ENCODE results near the gene HCN3.
"Not testable (repeated sequence)": the region's sequence is repeated elsewhere in the genome, so short reads cannot be mapped to it uniquely, and the experiment has no call there.

The HCN3 gene

DNA sequence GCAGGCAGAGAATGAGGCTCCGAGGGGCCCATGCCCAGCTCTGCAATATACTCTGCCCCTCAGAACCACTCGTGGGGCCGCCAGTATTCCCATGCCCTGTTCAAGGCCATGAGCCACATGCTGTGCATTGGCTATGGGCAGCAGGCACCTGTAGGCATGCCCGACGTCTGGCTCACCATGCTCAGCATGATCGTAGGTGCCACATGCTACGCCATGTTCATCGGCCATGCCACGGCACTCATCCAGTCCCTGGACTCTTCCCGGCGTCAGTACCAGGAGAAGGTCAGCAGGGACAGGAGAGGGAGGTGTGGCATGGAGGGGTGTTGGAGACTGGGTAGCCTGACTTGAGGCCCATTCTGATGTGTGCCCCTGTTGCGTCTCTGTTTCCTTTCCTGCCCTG, 7.2 kb downstream of the HCN3 start:
- DNase-seq (ENCODE audit: low spot score) = no peak

DNA sequence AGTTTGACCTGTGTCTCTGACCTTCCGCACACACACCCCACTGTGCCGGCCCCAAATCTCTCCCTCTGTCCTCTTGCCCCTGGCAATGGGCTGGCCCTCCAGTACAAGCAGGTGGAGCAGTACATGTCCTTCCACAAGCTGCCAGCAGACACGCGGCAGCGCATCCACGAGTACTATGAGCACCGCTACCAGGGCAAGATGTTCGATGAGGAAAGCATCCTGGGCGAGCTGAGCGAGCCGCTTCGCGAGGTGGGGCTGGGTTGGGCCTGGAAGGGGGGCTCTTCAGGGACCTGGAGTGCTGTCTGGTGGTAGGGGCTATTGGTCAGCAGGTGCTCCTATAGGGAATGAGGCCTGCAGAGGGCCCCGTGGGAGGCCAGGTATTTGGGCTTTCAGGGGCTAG, 7.8 kb downstream of the HCN3 start:
- no peak for DNase-seq (ENCODE audit: low spot score)

- DNase-seq (ENCODE audit: low spot score) = no peak
These were observed 8.4 kb downstream of the HCN3 start for GRCh38 chr1:155285631-155286044.

- no peak for DNase-seq (ENCODE audit: low spot score)
These were observed 9.3 kb downstream of the HCN3 start for GRCh38 chr1:155286544-155286943.

DNA sequence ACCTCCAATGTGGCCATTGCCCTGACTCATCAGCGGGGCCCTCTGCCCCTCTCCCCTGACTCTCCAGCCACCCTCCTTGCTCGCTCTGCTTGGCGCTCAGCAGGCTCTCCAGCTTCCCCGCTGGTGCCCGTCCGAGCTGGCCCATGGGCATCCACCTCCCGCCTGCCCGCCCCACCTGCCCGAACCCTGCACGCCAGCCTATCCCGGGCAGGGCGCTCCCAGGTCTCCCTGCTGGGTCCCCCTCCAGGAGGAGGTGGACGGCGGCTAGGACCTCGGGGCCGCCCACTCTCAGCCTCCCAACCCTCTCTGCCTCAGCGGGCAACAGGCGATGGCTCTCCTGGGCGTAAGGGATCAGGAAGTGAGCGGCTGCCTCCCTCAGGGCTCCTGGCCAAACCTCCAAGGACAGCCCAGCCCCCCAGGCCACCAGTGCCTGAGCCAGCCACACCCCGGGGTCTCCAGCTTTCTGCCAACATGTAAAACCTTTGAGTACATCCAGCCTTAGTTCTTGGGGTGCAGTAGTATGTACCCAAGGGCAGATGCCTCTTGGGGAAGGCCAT, 10.8 kb downstream of the HCN3 start:
- DNase-seq (ENCODE audit: low spot score) = no peak

GRCh38 chr1:155291006-155291405, 13.7 kb downstream of the HCN3 start:
- not testable (repeated sequence) for DNase-seq (ENCODE audit: low spot score)

- DNase-seq (ENCODE audit: low spot score) = no peak
These were observed 16.0 kb downstream of the HCN3 start for GRCh38 chr1:155293086-155293749.

DNA sequence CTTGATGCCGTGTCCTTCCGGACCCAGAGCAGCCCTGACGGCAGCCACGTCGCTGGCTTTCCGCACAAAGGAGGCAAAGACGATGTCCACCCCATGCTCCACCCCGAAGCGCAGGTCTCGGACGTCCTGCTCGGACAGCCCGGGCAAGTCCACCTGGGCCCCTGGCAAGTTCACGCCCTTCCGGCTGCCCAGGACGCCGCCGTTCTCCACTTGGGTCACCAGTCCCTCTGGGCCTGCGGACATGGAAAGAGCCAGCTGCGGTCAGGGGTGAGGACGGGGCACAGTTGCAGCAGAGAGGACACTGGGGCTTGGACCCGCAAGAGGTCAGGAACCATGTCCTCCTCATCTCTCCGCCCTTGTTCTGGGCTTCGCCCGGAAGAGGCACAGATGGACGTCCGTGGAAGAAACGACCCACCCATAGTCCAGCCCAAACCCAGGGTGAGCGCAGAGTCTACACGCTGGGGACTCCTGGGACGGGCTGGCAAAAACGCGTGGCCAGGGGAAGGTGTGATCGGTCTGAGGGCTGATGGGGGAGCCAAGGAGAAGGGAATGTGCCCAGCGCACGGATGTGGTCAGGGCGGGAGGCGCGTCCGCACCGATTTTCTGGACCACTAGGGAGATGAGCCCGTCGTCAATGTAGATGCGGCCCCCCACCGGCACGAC, 17.4 kb downstream of the HCN3 start:
- DNase-seq (ENCODE audit: low spot score) = no peak

DNA sequence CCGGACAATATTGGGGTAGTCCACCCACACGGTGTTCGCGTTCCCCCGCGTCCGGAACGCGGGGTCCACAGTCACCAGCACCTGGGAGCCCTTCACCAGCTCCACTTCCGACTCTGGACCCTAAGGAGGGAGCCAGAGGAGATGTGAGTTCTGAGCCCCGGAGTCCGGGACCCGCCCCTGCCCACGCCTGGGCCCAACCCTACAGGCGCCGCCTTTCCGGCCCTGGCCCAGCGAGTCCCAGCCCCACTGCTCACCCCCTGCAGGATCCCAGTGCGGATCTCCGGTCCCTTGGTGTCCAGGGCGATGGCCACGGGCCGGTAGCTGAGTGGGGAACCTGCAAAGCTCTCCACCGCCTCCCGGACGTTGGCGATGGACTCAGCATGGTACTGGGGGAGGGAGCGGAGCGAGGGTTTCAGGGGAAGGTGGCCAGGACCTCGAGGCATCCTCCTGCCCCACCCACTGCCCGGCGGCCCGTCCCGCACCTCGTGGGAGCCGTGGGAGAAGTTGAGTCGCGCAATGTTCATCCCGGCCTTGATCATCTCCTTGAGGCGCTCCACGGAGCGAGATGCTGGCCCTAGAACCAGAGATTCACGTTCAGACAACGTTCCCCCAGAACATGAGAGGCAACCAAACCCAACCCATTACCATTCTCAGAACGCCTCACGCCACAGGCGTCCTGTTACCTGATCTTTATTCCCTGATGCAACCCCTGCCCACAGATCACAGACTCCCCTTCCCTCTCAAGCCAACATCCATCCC, 18.1 kb downstream of the HCN3 start:
- DNase-seq (ENCODE audit: low spot score) = no peak

GRCh38 chr1:155295942-155296267, 18.6 kb downstream of the HCN3 start:
- DNase-seq (ENCODE audit: low spot score) = no peak

GRCh38 chr1:155296661-155297060, 19.4 kb downstream of the HCN3 start:
- no peak for DNase-seq (ENCODE audit: low spot score)

DNA sequence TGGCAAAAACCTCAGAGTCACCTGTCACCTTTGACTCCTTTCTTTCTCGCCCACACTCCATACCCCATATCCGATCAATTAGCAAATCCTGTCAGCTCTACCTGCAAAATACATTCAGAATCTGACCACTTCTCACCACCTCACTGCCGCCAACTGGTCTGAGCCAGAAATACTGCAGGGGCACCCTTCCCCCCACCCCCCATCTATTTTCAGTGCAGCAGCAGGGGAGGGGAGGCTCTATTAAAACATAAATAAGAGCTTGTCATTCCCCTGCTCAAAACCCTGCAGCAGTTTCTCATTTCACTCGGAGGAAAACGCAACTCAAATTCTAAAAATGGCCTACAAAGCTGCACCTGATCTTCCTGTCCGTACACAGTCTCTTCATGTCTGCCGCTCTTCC, 20.1 kb downstream of the HCN3 start:
- DNase-seq (ENCODE audit: low spot score) = no peak

DNA sequence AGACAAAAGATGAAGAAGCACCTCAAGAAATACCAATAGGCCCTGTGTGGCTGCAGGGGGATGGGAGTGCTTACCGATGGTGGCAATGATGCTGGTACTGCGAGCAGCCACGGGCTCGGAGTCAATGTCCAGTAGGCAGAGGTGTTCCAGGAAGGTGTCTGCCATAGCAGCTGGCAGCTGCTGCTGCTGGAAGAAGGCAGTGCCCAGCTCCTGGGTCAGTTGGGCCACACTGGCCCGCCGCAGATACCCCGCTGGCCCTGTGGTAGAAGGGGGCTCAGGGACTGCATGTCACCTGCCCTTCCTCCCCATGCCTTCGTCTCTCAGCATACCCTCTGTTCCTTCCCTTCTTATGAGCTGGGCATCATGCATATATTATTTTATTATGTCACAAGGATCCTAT, 22.8 kb downstream of the HCN3 start:
- no peak for DNase-seq (ENCODE audit: low spot score)

GRCh38 chr1:155300553-155301329, 23.5 kb downstream of the HCN3 start:
- no peak for DNase-seq (ENCODE audit: low spot score)

GRCh38 chr1:155301342-155301841, 24.1 kb downstream of the HCN3 start, which contains the start of gene PKLR:
Gene PKLR, minus strand, starts transcription at chr1:155301438. Its CDS starts 43 bp downstream, at chr1:155301395.
- no peak for DNase-seq (ENCODE audit: low spot score)

DNA sequence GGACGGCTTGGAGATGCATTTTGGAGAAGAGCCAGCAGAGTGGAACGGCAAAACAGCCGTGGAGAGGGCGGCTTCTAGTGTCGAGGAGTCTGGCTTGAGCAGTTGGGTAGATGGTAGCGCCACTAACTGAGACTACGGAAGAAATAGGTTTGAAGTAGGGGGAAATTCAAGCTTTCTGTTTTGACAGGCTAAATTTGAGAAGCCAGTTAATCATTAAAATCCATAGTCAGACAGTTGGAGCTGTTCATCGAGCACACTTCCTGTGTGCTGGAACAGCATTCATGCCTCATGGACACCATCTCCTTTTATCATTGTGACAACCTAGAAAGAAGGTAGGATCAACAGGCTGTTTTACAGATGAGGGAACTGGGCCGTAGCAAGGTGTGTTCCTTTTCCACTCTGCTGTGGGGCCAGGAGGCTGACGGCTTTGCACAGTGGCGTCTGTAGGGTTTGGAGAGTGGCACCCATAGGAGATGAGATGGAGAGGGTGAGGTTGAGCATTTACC, 27.3 kb downstream of the HCN3 start:
- no peak for DNase-seq (ENCODE audit: low spot score)

GRCh38 chr1:155305881-155306391, 28.7 kb downstream of the HCN3 start:
- no peak for DNase-seq (ENCODE audit: low spot score)

GRCh38 chr1:155307247-155307740, 30.0 kb downstream of the HCN3 start:
- no peak for DNase-seq (ENCODE audit: low spot score)

GRCh38 chr1:155308493-155309422, 31.5 kb downstream of the HCN3 start, which contains the start of gene FDPS:
Gene FDPS, plus strand, starts transcription at chr1:155308866. Its CDS starts 924 bp downstream, at chr1:155309790.
- peak; percentile 99 for DNase-seq (ENCODE audit: low spot score)

GRCh38 chr1:155309423-155310021, 32.3 kb downstream of the HCN3 start:
- DNase-seq (ENCODE audit: low spot score) = no peak
